ENCODE measurements around the gene NEGR1. TPM values are rescaled to one million over a fixed set of nuclear protein-coding genes. Genes with fewer than 3 reads are reported as not detected.
"Not testable (repeated sequence)": the region's sequence is repeated elsewhere in the genome, so short reads cannot be mapped to it uniquely, and the experiment has no call there.

NEGR1 gene
- polyA plus RNA-seq (ENCODE audit: insufficient read depth in 1 of 5, insufficient read length in 5 of 5, low replicate concordance in 1 of 5), result 1 to 10 TPM; 3.3 to 6.8 (median 3.9) TPM
- long read RNA-seq, donor 1, result 0 reads
- long read RNA-seq, donor 2, result 0 reads
- long read RNA-seq, donor 3, result 0 reads
- long read RNA-seq, donor 4, result 0 reads
- long read RNA-seq, donor 5, result 0 reads
- long read RNA-seq, donor 6, result 0 reads
- long read RNA-seq, donor 7, result 0 reads
- long read RNA-seq, donor 8, result 0 reads

DNA sequence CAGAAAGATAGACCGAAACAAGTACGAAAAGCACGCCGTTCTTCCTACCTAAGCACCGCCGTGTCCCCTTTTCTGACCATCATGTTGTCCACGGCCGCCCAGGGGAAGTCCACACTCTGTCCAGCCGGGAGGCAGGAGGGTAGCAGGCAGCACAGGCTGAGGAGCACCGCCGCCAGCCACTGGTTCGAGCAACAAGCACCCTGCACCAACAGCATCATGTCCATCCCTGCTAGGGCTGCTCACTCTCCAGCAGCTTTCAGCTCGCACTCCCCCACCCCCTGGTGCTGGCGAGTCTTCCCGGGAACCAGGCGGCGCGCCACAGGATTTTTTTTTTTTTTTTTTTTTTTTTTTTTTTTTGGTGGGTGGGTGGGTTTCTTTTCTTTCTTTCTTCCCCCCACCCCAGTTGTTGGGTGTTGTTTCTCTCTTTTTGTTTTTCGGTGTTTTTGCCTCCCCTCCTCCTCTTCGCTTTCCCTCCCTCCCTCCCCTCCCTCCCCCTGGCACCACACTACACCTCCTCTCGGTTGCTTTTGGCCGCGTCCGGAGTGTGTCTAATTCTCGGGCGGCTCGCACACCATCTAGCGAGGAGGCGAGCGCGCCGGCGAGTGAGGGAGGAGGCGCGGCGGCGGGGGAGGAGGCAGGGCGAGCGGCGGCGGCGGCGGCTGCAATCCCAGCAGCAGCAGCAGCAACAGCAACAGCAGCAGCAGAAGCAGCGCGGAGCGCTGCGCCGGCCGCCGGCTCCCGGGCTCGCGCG is at the start of gene NEGR1:
TSS of gene NEGR1 (minus strand) at position 269 of the 751 bp plus-strand sequence.
- DNase-seq, result peak; percentile 83 to 85

DNA sequence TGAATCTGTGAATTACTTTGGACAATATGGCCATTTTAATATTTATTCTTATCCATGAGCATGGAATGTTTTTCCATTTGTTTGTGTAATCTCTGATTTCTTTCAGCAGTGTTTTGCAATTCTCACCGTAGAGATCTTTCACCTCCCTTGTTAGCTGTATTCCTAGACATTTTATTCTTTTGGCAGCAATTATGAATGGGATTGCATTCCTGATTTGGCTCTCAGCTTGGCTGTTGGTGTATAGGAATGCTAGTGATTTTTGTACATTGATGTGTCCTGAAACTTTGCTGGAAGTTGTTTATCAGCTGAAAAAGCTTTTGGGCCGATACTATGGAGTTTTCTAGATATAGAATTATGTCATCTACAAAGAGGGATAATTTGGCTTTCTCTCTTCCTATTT is 44.2 kb upstream of the NEGR1 start:
- DNase-seq, result no peak

DNA sequence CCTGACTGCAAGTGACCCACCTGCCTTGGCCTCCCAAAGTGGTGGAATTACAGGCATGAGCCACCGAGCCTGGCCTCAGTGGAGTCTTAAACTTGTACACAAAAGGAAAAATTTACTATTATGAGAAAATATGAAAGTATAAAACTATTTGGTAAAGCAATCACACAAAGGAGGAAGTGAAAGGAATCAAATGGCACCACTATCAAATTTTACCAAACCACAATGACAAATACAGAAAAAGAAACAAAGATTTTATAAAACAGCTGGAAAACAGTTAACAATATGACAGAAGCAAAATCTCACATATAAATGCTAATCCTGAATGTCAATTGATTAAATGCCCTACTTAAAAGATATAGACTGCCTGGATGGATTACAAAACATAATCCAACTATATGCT is 42.1 kb upstream of the NEGR1 start:
- DNase-seq, result no peak

DNA sequence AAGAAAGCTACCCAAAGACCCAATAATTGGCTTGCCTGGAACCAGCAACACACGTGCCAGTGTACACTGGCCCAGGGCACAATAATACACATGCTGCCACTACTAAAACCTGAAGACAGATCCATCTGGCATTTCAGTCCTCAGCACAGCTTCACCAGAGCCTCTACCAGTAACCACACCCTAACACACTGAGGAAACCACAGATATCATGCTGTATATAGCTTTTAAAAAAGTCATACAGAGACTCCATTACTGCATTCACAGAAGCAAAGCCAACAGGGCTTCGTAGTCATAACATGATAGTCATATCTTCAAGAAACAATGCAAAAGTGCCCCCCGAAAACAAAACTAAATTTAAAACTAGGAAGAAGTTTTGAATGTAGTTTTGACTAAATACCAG is 40.6 kb upstream of the NEGR1 start:
- DNase-seq, result no peak

DNA sequence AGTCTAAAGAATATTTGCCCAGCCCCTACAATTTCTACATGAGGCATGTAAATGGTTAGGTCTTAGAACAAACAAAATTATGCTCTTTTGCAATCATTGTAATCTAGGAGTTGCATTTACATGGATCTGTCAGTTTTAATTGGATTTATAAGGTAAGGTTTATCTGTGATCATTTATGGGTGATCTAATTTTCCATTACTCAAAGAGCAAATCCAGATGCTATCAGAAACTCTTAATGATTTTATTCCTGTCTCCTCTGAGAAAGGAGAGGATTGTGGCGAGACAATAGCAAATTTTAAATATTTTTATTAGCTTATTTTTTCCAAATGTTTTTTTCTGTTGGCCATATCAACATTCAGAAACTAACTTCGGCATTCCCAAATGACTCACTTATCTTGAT is 14.2 kb upstream of the NEGR1 start:
- no peak for DNase-seq

DNA sequence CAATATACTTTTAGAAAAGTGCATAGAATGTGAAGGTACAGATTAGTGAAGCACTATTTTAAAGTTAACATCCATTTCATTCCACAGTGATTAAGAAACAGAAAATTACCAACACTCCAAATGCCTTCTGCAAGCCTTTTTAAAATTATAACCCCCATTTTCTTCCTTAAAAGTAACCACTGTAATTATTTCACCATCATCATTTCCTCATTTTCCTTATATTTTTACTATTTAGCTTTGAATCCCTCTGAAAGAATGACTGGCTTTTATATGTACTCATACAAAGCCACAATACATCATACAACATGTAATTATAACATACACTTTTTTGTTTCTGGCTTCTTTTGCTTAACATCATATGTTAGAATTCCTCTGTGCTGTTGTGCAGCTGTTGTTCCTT is 6.5 kb upstream of the NEGR1 start:
- DNase-seq, result no peak

DNA sequence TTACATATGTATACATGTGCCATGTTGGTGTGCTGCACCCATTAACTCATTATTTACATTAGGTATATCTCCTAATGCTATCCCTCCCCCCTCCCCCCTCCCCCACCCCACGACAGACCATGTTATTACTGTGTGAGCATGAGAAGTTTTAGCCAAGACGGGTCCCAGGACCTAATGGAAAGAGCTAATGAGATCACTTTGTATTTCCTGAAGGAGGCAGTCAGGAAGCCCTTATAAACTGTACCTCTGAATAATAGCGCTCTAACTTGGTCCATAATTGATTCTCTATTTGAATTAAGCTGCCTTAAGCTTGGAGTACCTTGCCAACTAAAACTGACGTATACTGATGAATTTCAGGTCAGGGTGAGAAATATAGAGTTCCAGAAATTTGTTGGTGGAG is 4.1 kb upstream of the NEGR1 start:
- DNase-seq, result no peak

DNA sequence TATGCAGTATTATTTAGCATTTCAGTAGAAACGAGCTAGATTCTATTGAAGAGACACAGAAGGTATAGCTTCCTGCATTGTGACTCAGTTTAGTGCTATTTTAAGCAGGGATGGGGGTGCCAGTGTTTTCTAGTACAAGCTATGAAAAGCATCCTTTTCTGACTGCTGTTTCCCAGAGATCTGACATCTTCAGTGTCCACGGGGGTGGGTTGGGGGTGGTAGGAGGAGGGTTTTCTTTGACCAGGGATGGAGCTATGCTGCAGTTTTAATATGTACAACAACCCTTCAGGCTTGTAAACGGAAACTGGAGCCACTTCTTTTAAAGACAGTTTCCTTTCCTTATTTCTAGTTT is 2.7 kb upstream of the NEGR1 start:
- peak; percentile 17 to 27 for DNase-seq

DNA sequence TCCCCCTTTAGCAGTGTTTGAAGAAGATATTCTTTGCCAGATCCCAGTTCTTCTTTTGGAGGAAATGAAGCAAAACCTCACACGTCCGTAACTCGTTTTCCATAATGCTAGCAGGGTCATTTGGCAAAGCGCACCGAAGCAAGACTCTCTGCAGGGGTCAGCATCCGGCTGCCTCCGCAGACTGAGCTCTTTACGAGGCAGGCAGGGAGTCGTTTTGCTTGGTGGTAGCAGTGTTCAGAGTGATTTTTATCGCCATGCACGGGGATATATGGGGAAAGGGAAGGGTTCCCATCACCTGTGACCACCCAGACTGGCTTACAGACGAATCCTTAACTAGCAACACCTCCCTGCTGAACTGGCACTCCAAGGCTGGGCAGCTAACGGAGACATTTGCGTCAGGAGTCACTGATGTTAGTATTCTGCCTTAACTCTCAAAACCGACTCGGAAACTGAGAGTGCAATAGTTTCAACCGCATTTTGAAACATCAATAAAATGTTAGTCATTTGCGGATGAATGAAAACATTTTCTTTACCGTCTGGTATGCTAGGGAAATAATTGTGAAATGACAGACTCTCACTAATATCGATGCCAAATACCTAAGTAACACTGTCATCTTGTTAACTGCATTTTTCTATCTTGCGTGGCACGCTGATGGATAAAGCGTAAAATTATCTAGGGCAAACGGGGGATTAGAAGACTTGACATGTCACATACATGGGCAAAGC is 2.2 kb upstream of the NEGR1 start:
- DNase-seq, result peak; percentile 74 to 76

DNA sequence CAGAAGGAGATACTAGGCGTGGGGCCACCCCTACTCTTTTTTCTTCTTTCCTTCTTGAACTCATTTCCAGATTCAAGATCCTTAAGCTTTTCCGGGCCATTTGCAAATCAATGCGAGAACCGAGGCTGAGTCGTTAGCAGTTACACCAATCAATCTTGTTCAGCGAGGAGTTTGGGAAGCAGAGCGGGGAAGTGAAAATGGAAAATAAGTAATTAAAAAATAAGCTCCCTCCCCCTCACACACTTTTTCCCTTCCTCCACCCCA is 1.7 kb upstream of the NEGR1 start:
- no peak for DNase-seq

DNA sequence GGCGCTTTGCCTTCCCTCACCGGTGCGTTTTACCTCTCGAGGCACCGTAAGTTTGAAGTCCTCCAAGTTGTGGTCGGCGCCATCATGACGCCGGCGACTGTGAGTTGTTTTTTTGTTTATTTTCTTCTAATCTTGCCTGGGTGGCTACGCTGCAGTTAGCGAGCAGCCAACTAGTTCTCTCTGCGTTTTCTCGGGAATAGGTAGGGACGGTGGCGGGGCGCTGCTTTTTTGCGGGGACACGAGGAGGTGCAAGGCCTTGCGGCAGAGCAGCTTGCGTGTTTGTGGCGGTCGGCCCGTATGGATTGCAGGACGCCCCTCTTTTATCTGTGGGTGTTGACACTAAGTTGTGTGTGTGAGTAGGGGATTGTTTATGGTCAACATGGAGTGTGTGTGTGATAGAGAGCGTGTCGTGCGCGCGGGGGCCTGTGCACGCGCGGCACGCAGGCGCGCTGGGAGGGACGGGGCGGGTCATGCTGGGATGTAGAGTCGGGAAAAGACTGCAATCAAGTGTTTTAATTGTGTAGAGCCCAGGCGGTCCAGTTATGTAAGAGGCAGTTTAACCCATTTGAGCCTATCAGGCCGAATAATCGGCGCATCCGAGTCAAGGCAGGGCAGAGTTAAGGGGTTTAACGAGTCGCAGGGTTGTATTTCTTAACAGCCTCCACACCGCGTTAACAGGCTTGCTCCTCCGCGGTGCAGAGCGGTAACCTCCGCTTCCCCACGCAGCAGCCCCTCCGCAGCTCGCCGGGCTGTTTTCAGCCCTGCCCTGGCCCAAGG is 1.2 kb upstream of the NEGR1 start:
- peak; percentile 88 for DNase-seq

DNA sequence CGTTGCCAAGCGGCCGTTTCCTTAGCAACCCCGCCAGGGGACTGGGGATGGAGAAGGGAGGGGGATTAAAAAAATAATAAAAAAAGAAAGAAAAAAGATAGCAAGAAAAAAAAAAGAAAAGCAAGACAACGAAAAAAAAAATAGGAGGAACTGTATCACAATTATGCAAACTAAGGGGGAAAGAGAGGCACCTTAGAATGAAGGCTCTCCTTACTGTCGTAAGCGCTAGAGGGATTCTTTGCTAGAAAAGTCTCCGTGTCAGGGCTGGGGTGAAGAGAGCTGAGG is 625 bp upstream of the NEGR1 start:
- no peak for DNase-seq

DNA sequence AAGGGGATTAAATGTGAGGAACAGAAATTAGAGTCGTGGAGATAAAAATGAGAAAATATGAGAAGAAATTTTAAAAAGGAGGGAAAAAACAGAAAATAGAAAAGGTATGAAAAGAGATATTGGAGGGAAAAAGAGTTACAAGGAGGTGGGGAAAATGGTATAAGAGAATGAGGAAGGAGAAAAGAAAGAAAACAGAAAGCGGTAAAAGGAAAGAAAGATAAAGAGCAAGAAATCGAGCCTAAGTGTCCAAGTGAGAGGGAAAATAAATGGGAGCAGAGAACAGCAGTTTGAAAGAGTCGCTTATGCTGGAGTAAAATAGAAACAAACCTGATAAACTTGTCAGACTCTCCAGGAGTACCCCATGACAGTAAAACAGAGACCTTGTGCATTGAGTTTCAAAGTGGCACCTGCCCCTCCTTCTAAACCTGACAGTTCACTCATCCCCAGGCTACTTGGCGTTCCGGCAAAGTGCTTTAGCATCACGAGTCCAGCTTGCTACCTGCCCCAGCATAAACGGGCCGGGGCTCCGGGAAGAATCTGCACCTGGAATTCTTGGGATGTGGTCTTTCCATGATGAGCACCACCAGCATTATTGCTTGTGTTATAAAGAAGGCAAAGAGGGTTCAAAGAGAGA is 585 bp downstream of the NEGR1 start:
- DNase-seq, result no peak

DNA sequence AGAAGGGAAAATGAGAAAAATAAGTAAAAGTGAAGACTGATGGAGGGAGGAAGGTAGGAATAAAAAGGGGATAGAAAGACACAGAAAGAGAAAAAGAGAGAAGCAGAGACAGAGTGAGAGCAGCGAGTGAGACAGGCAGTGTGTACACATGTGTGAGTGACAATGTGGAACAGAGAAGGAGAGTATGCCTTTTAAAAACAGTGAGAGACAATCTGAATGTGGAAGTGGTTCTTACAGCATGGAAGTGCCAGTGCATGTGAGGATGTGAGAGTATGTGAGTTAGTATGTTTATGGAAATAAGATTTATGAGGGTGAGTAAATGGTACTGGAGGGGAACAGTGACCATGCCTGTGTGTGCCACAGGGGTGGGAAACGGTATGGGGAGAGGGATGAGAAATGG is 1.2 kb downstream of the NEGR1 start:
- DNase-seq, result no peak

DNA sequence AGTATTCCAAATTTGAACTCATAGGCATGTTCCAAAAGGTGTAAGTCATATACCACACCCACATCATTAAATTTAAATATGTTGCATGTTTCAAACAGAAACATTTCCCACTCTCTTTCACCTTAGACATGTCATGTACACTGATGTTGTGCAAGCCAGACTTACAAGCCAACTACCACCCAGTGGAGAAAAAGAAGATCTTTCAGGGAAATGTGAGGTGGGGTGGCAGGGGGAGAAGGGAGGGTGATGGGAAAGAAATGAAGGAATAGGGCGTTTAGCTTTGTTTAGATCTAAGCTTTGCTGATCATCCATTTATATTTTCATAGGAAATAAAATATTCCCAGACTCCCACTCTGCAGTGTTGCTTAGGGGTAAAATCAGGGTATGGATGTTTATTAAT is 1.6 kb downstream of the NEGR1 start:
- no peak for DNase-seq

DNA sequence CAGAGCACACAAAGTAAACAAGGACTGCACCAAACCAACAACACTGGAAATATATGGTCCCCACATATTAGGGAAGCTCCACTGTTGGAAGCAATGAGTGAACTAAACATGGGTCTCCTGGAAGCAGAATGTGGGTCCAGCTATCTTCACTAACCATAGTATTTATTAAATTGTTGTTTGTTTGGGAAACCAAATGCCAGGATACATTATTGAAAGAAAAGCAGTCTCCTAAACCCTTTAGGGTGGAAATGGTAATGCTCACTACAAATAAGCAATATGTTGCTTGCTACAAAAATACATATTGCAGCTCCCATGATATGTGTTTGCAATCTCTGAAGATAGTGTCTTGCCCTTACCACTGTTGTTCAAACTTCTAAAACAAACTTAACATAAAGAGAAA is 2.2 kb downstream of the NEGR1 start:
- DNase-seq, result no peak

DNA sequence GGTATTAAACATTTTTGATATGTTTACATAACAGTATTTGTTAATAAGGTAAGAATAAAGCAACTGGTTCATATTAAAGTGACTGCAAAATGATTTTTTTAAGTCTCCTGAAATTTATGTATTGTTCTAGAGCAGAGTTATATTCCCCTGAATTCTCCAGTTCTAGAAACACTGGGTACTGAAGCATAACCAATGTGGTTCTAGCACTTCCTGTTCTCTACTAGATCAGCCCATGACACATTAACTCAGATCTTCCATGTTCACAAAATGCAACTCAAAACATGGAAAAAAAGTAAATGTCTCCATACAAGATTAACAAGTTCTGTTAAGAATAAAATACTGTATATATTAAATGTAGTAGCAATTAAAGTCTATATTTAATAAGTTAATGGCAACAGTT is 3.9 kb downstream of the NEGR1 start:
- DNase-seq, result no peak

DNA sequence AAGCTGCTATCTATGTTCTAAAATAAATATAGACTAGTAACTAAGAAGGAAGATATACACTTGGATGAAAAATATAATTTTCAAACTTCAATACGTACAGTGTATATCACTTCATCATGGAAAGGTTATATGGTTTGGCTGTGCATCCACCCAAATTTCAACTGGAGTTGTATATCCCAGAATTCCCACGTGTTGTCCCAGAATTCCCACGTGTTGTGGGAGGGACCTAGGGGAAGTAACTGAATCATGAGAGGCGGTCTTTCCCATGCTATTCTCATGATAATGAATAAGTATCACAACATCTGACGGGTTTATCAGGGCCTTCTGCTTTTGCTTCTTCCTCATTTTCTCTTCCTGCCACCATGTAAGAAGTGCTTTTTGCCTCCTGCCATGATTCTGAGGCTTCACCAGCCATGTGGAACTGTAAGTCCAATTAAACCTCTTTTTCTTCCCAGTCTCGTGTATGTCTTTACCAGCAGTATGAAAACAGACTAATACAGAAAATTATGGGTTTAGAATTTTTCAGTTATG is 10.7 kb downstream of the NEGR1 start:
- no peak for DNase-seq

DNA sequence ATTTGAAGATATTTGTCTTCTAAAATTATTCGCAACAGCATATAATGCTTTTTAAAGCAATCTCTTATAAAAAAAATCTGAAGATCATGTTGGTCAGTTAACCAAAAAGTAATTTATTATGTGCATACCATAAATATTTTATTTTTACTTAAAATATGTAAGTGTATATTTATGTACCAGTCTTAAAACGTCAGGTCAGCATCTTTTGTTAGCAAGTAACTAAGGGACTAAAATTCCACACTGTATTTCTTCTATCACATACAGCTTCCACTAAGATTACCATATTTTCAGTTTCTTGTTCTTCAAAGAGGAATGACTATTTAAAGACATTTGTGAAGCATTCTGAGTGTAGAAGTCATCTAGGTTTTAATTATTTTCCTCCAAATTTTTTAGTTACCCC is 19.6 kb downstream of the NEGR1 start:
- no peak for DNase-seq

DNA sequence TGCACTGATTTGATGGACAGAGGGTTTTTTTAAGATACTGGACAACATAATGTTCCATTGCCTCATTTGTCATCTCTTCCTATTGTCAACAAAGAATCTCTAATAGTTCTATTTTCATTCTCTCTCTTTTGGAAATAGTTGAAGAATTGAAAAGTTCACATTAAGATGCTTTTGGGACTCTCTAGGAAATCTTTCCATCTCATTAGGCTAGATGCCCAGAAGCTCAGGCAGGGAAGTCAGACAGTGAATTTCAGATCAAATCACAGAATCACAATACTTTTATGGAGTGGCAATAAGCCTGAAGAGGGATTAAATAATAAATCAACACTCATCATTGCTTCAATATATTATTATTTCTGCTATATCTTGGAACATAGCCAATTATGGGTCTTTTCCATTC is 29.2 kb downstream of the NEGR1 start:
- DNase-seq, result no peak

DNA sequence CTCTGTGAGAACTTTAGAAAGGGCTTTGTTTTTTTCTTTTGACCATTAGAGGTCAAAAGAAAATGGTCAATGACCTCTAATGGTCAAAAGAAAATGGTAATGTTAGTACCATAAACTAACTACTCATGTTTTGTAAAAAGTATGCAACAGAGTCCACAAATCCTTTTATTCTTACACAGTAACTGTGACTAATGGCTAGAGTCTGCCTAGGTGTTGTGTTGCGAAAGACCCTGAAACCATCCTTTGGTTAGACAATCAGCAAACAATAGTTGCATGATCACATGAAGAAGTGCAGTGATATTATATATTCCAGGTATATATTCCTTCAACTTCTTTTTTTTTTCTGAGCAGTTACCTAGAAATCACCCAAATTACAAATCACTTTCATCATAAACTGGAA is 40.9 kb downstream of the NEGR1 start:
- DNase-seq, result no peak

DNA sequence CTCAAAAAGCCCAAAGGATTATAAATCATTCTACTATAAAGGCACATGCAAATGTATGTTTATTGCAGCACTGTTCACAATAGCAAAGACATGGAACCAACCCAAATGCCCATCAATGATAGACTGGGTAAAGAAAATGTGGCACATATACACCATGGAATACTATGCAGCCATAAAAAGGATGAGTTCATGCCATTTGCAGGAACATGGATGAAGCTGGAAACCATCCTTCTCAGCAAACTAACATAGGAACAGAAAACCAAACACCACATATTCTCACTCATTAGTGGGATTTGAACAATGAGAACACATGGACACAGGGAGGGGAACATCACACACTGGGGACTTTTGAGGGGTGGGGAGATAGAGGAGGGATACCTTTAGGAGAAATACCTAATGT is 46.4 kb downstream of the NEGR1 start:
- DNase-seq, result not testable (repeated sequence)
